GM18861 (cell line): ENCODE measurements around the gene CAPN9.

Experiments used
- ATAC-seq: cut with Tn5 transposase; IDR thresholded peaks from one replicate; pipeline ENCODE4 v1.9.1; 2021; ENCODE audit not compliant: unreplicated experiment

The CAPN9 gene

DNA sequence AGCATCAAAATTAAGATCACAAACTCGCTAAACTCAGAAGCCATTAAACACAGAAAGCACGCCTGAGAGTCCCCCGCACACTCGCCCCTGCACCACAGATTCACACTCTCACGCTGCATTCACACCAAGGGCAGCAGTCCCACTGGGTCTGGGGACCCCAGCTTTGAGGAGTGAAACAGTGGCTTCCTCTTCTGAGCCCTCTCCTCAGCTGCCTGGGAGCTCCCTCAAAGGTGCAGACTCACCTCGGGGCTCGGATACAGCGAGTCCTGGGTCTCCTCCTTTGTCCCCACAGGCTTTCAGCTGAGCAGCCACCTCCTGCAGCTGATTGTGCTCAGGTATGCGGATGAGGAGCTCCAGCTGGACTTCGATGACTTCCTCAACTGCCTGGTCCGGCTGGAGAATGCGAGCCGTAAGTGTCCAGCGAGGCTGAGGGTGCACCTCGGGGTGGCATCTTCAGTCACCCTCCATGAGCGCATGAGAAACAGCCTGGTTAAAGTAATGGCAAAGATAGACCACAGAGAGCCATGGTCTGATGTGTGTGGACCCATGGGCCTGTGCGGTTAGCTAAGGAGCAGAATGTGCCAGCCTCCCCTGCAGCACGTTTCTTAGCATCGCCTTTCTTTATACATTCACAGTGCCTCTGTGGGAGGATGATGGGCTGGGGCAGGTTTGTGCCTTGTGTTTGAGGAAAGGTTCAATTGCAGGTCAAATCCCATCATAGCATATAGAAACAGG is 47.9 kb downstream of the CAPN9 start:
- ATAC-seq, result no peak

DNA sequence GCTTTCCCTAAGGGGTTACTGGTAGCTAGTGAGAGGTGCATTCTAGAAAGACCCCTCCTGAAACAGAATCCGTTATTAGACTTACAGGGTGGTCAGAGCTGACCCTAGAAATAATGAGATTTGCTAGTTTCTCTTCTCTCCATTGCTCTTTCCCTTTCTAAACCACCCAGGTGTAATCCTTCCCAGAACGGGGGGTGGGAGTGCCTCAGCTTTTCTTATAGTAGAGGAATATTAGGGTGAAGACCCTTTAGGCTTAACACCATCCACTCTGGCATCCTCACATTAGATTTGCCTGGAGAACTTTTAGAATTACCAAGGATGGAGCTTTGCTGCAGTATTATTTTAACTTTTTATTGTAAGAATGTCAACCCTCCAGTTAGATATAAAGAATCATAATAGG is 49.4 kb downstream of the CAPN9 start:
- ATAC-seq, result no peak

DNA sequence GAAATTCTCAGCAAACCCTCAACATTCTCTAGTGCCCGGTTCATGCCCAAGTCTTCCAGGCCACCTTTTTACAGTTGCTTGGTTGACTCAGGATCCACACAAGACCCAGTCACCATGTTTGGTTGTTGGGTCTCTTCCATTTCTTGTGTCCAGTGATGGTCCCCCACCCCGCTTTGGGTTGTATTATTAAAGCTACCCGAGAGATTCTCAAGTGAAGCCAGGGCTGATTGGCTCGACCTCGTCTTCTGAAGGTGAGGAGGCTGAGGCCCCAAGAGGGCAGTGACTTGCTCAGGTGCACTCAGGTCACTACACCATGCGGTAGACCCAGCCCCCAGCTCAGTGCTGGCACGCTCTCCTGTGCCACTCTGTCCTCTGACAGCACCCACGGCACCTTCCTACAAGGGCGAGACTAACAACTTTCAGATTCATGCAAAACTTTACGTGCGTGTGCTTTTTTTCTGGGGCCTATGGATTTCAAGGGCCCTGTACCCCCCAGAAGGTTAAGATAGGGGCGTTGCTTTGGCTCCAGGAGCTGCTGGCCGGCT is 50.3 kb downstream of the CAPN9 start:
- no peak for ATAC-seq

DNA sequence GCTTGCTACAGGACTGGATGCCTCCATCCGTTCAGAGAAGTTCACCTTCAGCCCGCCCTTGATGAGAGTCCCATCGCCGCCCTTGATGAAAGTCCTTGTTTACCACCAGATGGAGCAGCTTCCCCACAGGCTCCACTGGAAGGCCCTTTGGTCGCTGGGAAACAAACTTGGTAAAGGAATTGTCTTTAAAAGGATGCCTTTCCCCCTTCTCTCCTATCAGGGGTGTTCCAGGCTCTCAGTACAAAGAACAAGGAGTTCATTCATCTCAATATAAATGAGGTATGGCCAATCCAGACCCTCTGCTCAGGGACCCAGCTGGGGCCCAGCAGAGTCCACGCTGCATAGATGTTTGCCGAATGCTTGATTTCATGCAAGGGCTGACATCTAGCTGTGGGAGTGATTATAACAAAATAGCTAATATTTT is 50.8 kb downstream of the CAPN9 start:
- no peak for ATAC-seq

DNA sequence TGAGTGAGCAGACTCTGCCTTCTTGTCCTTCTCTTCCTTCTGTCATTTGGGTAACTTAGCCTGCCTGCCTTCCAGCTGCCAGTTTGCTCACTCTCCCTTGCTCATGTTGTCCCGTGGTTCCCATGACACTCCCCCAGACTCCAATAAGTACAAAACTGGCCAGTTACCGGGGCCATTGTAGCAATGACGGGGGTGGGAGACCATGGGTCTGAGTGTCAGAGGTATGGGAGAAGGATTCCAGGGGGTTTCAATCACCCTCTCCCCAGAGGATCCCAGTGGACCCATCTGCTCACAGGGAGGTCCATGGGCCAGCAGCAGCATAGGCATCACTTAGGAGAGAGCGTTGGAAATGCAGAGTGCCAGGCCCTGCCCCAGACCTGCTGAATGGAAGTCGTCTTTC is 51.3 kb downstream of the CAPN9 start:
- ATAC-seq, result no peak

DNA sequence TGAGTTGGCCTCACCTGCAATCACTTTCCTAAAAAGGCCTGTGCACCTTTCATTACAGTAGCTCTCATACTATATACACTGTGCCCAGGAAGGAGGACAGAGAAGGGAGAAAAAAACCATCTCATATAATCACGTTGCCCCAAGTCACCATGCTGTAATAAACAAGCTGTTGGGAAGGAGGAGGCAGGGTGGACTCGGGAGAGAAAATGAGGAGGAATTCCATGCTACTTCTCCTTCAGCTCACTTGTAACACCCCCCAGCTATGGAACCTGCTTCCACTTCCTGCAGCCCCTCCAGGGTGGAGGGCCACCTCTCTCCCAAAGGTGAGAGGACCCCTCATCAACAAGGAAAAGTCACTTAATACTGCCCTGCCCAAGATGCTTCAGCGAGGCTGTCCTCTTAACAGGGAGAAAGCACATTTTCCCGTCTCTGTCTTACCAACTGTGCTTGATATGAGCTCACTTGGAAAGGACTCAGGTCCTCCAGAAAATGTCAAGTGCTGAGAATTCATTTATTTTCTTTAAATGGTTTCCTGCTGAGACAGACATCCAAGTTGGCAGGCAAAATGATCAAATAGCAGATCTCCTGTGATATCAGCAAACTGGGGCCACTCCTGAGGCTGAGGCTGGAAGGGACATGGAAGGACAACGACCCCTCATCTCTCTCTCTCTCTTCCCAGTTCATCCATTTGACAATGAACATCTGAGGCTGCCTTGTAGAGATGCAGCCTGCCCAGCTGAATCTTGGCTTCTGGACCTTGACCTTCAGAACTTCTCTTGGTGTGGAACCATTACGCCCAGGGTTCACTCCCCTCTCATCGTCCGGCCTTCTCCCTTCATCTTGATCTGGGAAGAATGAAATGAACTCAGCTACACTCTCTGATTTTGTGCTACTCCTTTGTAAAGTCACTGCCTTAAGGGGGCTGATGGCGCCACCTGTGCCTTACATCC is 54.0 kb downstream of the CAPN9 start:
- no peak for ATAC-seq

DNA sequence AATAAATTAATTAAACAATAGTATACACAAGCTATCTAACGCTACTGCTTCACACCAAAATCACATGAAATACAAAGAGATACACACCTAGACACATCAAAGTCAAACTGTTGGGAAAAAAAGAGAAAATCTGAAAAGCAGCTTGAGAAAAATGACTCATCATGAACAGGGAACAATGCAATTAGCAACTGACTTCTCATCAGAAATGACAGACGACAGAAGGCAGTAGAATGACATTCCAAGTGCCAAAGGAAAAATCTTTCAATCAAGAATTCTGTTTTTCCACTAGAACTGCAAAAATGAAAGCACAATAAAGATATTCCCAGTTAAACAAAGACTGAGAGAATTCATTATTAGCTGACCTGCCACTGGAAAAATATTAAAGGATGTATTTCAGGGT is 57.2 kb downstream of the CAPN9 start:
- ATAC-seq, result no peak

DNA sequence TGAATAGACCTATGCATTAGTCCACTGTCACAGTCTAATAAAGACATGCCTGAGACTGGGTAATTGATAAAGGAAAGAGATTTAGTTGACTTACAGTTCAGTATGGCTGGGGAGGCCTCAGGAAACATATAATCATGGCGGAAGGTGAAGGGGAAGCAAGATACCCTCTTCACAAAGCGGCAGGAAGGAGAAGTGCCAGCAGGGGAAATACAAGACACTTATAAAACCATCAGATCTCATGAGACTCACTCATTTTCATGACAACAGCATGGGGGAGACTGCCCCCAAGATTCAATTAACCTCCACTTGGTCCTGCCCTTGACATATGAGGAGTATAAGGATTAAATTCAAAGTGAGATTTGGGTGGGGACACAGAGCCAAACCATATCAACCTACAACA is 59.4 kb downstream of the CAPN9 start:
- ATAC-seq, result no peak

DNA sequence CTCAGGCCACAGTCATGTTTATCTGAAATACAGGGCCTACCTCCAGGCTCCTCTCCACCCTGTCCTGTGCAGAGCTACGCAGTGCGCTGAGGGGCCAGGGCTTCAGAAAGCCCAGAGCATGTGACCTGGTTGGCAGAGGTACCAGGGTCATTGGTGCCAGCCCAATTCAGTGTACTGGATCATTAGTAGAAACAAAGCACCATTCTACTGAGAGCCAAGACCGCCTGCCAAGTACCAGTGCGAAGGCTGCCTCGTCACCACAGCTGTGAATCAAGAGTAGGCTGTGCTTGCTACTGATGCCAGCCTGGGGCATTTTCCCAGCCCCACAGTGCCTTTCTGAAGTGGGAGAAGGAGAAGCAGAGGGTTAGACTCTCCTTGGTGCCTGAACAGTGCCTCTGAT is 59.8 kb downstream of the CAPN9 start:
- ATAC-seq, result no peak

DNA sequence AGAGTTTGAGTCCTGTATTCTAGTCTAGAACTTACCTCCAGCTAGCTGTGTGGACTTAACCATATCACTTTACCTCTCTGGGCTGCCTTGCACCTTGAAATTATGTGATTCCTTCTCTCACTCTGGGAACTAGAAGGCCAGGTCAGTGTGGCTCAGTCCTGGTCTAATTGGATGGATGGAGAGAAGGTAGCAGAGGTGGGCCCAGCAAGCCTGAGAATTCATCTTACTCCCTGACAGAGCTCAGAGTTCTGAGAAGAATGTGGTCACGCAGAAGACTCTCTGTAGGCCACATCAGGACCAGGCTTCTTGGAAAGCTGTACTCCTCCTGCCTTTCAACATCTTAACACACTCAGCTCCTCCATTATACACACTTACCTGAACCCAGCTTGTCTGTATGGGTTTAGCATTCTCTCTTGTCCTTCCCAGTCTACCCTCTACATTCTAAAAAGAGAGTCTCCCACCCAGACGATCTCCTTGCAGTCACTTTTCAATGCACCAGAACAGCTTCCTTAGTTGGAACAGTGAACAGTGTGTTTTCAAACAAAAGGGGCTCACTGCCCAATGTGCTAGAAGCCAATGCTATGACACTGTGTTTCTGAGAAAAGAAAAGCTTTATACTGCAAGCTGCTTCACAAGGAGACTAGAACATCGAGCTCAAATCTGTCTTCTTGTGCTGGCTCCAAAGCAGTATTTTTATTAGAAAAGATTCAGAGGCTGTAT is 60.5 kb downstream of the CAPN9 start:
- ATAC-seq, result no peak

DNA sequence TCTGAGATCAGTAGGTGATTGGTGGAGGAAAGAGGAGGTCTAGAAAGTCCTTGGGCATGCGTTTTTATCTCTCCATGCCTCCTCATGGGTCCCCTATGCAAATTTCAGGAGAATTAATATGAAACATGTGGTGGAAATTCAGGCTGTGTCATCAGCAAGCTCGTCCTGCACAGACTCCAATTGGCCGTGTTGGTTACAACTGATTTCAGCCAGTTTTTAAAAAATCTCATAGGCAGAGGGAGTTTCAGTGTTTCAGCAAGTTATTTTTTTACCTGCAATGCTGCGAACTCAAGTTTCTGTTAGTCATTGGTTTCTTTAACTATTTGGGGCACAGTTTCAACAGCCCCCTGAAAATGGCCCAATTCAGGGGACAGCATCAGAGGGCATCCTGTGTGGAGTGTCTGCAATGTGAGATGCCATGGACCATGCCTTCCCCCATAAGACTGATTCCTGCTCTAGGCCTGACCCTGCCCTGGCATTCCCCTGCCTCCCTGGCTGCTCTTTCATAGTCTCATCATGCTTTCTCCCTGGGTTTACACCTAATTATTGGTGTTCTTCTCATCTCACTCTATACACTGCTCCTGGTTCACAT is 61.2 kb downstream of the CAPN9 start:
- no peak for ATAC-seq

DNA sequence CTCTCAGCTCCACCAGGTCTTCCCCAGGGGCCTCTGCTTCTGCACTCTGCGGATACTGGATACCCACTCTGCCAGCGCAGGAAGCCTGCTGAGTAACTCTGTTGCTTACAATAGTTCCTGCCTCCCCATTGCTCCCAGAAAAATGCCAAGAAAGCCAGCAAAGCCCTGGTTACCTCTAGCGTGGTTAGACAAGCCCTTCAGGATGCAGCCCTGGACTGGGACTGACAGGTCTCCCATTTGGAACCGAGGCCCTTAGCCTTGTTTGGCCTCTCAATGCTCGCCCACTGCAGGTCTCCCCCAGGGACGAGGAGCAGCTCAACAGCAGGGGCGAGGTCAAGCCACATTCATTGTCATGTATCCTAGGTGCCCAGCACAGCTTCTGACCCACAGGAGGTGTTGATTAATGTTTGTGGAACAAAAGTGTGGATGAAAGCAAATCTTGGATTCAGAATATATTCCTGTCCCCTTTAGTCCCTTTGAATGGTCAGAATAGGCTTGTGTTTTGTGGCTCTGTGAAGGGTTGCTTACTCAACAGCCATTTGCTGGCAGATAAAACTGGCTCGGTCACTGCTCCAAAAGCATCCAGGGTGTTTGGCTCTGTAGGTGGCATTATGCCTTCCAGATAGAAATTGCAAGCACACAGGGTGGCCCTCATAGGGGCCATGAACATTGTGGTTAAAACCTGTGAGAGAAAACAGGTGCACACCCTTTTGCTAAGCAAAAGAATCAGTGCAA is 62.2 kb downstream of the CAPN9 start:
- ATAC-seq, result no peak

DNA sequence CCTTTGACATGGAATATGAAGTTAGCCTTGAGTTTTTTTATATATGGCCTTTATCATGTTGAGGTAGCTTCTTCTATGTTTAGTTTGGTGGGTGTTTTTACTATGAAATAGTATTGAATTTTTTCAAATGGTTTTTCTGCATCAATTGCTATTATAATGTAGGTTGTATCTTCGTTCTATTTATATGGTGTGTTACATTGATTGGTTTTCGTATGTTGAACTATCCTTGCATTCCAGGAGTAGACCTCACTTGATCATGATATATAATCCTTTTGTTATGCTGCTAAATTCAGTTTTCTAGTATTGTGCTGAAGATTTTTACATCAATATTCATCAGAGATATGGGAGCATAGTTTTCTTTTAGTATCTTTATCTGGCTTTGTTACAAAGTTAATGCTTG is 65.4 kb downstream of the CAPN9 start:
- ATAC-seq, result no peak

DNA sequence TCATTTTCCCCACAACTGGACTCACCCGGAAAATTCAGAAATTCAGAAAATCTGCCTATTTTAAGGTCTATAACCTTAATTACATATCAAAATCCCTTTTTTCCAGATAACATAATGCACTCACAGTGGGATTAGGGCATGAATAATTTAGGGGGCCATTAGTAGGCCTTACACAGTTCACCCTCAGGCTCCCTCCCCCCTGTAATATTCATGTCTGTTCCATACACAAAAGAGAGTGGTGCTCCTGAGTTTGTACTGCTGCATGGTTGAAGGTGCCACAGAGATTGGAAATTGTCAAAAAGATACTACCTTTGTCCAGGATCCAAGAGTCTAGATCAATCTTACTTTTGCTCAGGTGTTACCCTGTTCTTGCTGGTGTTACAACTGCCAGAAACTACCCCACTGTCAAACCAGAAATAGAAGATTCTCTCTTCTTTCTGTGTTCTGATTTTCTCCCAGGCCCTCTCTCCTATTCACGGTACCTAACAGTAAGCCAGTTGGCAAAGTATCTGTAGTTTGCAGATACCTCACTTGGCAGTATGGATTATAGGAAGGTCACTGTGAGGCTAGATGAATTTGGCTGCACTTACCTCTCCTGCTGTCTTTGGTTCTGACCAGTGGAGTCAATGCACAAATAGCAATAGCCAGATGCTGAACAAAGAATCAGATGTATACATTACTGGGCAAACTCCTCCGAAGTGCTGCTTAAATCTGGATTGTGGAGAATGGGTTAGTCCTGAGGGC is 67.9 kb downstream of the CAPN9 start:
- no peak for ATAC-seq

DNA sequence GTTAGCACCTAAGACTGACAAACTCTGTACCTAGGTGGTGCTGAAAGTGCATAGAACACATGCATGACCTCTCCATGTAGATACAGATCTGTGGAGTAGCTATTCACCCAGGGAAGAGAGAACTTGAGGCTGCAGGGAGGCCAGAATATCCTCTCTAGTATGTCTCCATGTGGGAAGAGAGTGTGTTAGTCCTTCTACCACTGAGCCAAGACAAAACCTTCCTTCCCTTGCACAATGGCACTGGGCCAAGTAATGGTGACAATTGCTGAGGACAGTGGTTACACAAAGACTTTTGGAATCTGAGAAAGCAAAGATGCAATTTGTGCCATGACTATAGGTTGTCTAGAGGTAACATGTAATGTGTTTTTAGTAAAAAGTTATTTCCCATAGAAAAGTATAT is 68.8 kb downstream of the CAPN9 start:
- ATAC-seq, result no peak

DNA sequence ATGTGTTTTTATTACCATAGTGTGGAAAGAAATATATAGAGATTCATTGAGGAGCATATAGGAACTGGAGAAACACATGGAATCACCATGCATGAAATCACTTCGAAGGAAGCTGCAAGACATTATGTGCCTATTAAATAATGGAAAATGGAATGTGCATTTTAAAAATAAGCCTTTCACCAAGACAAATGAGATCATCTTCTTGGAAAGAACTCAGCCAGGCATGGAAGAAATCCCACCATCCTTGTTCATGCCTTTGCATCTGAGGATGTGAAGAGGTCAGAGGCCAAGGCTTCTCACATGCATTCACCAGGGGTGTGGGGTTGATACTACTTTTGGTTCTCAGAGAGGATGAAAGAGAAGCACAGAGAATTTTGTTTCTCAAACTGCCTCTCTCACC is 71.2 kb downstream of the CAPN9 start:
- ATAC-seq, result no peak

DNA sequence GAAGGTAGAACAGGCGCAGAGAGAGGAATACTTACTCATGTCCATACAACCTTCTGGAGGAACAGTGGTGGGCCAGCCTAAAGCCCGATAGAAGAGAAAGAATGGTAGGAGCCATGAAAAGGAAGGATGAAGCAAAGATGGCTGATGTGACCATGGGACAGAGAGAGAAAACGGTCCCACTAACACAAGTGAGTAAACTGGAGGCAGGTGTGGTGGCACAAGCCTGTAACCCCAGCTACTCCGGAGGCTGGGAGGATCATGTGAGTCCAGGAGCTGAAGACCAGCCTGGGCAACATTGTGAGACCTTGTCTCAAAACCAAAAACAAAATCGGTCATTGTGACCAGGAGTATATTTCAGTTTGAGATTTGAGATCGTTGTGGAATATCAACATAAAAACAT is 71.7 kb downstream of the CAPN9 start:
- no peak for ATAC-seq

DNA sequence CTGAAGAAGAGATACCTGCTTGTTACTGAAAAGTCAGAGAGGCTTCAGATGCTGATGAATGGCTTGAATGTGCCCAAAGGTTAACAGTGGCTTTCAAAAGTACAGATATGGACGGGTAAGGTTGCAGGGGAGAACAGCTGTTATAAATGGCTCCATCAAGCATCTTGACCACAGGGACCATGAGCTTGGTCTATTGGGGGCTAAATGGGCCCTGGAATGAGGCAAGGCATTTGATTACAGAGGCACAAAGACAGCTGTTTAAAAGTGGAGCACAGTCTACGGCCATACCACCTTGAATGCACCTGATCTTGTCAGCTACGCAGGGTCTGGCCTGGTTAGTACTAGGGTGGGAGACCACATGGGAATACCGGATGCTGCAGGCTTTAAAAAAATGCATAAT is 72.8 kb downstream of the CAPN9 start:
- ATAC-seq, result no peak

DNA sequence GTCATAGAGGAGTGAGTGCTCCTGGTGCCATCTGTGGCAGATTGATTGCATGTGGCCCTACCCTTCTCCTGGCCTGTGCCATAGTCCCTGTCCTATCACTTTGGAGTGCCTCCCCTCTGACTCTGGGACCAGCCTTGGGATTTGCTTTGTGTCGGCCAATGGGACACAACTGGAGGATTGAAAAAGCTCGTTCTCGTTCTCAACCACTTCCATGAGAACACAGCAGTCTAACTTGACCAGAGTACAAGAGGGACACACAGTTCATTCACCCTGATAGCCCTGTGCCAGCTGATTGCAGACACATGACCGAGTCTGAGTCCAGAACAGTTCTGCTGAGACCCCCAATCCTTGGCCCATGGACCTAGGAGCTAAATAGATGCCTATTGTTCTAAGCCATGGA is 73.4 kb downstream of the CAPN9 start:
- ATAC-seq, result no peak

DNA sequence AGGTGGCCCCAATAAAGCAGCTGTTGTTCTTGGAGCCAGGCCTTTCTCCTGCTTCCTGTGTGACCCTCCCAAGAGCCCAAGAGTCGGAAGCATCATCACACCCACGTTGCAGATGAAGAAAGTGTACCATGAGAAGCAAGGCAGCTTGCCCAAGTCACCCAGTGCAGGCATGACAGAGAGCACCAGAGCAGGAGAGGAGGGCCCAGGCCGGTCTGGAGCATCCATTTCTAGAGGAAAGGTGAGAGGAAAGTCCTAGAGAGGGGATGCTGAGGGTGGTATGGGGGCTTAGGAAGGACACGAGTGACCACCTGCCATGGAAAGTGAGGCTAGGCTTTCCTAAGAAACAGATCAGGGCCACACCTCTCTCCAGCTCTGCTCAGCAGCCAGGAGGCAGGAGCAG is 74.2 kb downstream of the CAPN9 start:
- no peak for ATAC-seq
